Stimulated activated CD8-positive, alpha-beta memory T cell treated with anti-CD3 and anti-CD28 coated beads, Interleukin-12 subunit alpha, Interleukin-12 subunit beta, amount 100 ng/mL, for 24 hours (primary cell): ENCODE results near the gene PLK2.

ENCODE experiments used
- DNase-seq: peaks from one replicate; pipeline ENCODE4 v3.0.0-alpha.2; 2020; ENCODE audit errors: extremely low read depth

Gene PLK2

GRCh38 chr5:58481066-58481676, 21.3 kb upstream of the PLK2 start:
- no peak for DNase-seq

- no peak for DNase-seq
These were observed 18.0 kb upstream of the PLK2 start for GRCh38 chr5:58477760-58478376.

- DNase-seq, result no peak
These were observed 15.5 kb upstream of the PLK2 start for GRCh38 chr5:58475404-58475803.

- DNase-seq, result no peak
These were observed 10.0 kb upstream of the PLK2 start for GRCh38 chr5:58469896-58470295.

- DNase-seq, result no peak
These were observed 7.1 kb upstream of the PLK2 start for GRCh38 chr5:58466939-58467338.

- no peak for DNase-seq
These were observed 2.8 kb upstream of the PLK2 start for GRCh38 chr5:58462623-58463230.

GRCh38 chr5:58462154-58462553, 2.3 kb upstream of the PLK2 start:
- DNase-seq, result no peak

- peak; percentile 59 for DNase-seq
These were observed 923 bp upstream of the PLK2 start for GRCh38 chr5:58460732-58461286.

- DNase-seq, result no peak
These were observed 512 bp downstream of the PLK2 start for GRCh38 chr5:58459146-58460001.

GRCh38 chr5:58458743-58459145, 1.1 kb downstream of the PLK2 start:
- DNase-seq, result no peak

- no peak for DNase-seq
These were observed 1.6 kb downstream of the PLK2 start for GRCh38 chr5:58458141-58458742.

GRCh38 chr5:58457050-58457449, 2.8 kb downstream of the PLK2 start:
- DNase-seq, result no peak

- DNase-seq, result no peak
These were observed 3.4 kb downstream of the PLK2 start for GRCh38 chr5:58456486-58456885.

- DNase-seq, result no peak
These were observed 3.9 kb downstream of the PLK2 start for GRCh38 chr5:58456026-58456425.

- DNase-seq, result no peak
These were observed 4.4 kb downstream of the PLK2 start for GRCh38 chr5:58455480-58455879.

- no peak for DNase-seq
These were observed 4.8 kb downstream of the PLK2 start for GRCh38 chr5:58455066-58455465.

- no peak for DNase-seq
These were observed 5.9 kb downstream of the PLK2 start for GRCh38 chr5:58454025-58454424.

GRCh38 chr5:58453306-58453705, 6.6 kb downstream of the PLK2 start:
- no peak for DNase-seq

GRCh38 chr5:58452566-58453258, 7.2 kb downstream of the PLK2 start:
- DNase-seq, result no peak

GRCh38 chr5:58451732-58452565, 7.9 kb downstream of the PLK2 start:
- no peak for DNase-seq
